KOPT-K1 (cell line): ENCODE data around the gene PRKN.

Source experiments
- H3K27ac ChIP-seq: fragments of 200-600 bp; sonication (generic); 2 replicates; pipeline ENCODE4 v1.5.1; 2016; ENCODE audit warnings: antibody characterized with exemption, mild to moderate bottlenecking, low read depth, low read length; ENCODE audit not compliant: poor library complexity, severe bottlenecking
- H3K36me3 ChIP-seq: fragments of 200-600 bp; sonication (generic); 2 replicates; pipeline ENCODE4 v1.5.1; 2017; ENCODE audit warnings: antibody characterized with exemption, mild to moderate bottlenecking, low read length, moderate library complexity; ENCODE audit not compliant: insufficient read depth
- H3K9me3 ChIP-seq: fragments of 200-600 bp; sonication (generic); 2 replicates; pipeline ENCODE4 v1.5.1; 2017; ENCODE audit warnings: antibody characterized with exemption, low read length, mild to moderate bottlenecking; ENCODE audit not compliant: insufficient read depth, poor library complexity, severe bottlenecking

PRKN gene

DNA sequence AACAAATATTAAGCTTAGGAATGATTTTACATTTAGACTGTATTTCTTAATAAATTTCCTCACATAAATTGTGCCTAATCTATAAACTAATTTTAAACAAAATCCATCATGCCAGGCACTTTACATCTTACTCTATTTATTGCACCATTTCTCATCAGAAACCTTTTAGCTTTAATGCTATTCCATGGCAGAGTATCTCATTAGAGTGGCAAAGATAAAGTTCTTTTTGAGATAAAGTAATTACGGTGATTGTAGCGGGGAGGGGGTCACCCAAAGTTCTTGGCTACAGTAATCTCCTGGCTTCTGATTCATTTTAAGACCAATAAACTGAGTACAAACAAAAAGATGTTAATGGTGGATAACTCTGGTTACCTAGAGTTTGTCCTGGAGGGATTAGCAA lies 532.1 kb downstream of the PRKN start:
- Histone ChIP-seq H3K27ac (no peak overlapping the region), H3K36me3 (no peaks in the 10 kb centered on the region), H3K9me3 (no peaks in the 10 kb centered on the region)

- no peaks in the 10 kb centered on the region for H3K36me3 ChIP-seq
- no peak overlapping the region for H3K27ac ChIP-seq
- H3K9me3 ChIP-seq: no peaks in the 10 kb centered on the region
Observed at GRCh38 chr6:162190981-162191380, 536.6 kb downstream of the PRKN start.

DNA sequence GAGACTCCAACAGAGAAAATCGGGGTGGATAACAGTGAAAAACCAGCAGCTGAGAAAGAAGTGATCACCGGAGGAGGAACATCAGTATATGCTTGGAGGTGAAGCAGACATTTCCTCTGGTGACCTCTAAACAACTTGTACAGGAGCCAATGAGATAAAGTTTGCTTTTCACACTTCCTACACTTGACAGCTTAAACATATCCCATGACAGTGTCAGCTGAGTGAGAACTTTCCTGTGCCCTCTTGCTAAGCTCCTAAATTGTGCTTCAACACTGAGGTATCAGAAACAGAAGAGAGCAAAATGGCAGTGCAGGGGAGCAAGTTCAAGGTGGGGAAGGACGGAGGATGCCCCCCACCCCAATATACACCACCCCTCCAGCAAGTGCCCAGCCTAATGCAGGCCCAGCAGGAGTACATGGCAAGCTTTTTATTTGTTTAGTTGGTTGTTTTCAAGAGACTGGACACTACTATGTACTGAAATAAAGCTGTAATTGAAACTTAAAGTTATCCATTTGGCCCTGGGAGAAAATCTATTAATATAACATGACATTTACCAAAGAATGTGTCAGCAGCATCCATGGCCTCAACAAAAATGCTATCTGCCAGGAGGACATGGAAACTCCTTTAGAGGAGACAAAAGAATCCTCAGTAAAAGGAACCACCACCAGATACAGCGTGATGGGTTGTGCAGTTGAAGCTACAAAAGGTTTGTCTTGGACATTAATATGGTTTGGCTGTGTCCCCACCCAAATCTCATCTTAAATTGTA lies 540.2 kb downstream of the PRKN start:
- H3K36me3 ChIP-seq: no peaks in the 10 kb centered on the region
- no peak overlapping the region for H3K27ac ChIP-seq
- H3K9me3 ChIP-seq: no peaks in the 10 kb centered on the region

DNA sequence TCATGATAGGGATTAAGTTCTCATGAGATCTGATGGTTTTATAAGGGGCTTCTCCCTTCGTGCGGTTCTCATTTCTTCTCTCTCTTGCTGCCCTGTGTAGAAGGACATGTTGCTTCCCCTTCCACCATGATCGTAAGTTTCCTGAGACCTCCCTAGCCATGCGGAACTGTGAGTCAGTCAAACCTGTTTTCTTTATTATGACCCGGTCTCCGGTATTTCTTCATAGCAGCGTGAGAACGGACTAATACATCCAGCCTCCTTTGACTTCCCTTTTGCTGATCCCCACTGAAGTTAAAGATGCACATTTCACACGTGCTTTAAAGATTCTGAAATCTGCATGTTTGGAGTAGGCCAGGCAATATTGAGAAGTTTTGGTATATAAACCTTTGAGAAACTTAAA lies 543.1 kb downstream of the PRKN start:
- no peaks in the 10 kb centered on the region for H3K9me3 ChIP-seq

GRCh38 chr6:162181741-162182401 lies 545.7 kb downstream of the PRKN start:
- H3K36me3 ChIP-seq: no peaks in the 10 kb centered on the region
- H3K9me3 ChIP-seq: no peaks in the 10 kb centered on the region
- H3K27ac ChIP-seq: no peak overlapping the region

More for the DNA sequence above, 543.1 kb downstream of the PRKN start:
- H3K27ac ChIP-seq: no peak overlapping the region
- no peaks in the 10 kb centered on the region for H3K36me3 ChIP-seq

GRCh38 chr6:162181111-162181510 lies 546.5 kb downstream of the PRKN start:
- no peaks in the 10 kb centered on the region for H3K36me3 ChIP-seq
- no peak overlapping the region for H3K27ac ChIP-seq
- no peaks in the 10 kb centered on the region for H3K9me3 ChIP-seq

DNA sequence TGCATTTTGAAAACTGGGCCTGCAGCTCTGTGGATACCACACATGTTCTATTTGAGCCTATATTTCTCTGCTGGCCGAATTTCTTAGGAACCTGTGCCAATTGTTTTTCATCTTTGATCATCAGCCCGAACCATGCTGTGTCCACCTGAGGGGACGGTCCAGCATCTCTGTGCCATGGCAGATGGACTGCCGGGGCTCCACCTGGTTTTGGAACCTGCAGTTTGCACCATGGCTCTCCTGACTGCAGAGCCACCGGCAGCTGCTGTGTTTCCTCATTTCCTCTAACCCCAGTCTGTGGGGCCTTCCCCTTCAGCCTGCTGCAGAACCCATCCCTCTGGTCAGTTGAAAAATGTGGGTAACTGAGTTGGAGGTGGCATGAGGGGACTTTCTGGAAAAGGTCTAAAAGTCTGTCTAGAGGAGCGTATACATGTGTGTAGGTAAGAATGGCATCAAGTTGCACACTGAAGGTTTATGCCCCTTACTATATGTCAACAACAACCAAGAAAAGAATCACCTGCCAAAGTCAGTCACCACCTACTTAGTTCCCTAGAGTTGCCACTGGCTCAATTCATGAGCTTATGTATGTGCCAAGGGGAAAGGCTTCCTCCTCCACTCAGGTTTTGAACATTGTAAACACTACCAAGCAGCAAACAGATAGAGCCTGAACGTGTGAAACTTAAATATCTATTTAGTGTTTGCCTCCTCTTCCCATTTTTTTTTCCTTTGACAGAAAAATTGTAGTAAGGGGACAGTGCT lies 548.2 kb downstream of the PRKN start:
- Histone ChIP-seq H3K27ac (no peak overlapping the region), H3K36me3 (no peaks in the 10 kb centered on the region), H3K9me3 (no peaks in the 10 kb centered on the region)

DNA sequence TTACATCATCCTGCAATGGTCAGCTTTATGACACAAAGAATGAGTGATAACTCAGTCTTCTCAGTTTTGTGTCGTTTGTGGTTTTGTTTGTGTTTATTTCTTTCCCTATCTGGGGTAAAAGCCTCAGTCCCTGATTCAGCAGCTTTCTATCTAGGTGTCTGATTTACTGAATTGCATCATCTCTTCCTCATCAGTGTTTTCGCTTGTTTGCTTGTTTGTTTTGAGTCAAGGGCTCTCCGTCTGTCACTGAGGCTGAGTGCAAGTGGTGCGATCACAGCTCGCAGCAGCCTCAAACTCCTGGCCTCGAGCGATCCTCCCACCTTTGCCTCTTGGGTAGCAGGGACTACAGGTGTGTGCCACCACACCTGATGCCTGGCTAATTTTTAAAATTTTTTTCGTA lies 548.9 kb downstream of the PRKN start:
- Histone ChIP-seq H3K36me3 (no peaks in the 10 kb centered on the region), H3K27ac (no peak overlapping the region), H3K9me3 (no peaks in the 10 kb centered on the region)

- H3K9me3 ChIP-seq: no peaks in the 10 kb centered on the region
- no peak overlapping the region for H3K27ac ChIP-seq
- H3K36me3 ChIP-seq: no peaks in the 10 kb centered on the region
Observed at GRCh38 chr6:162178266-162178665, 549.3 kb downstream of the PRKN start.

DNA sequence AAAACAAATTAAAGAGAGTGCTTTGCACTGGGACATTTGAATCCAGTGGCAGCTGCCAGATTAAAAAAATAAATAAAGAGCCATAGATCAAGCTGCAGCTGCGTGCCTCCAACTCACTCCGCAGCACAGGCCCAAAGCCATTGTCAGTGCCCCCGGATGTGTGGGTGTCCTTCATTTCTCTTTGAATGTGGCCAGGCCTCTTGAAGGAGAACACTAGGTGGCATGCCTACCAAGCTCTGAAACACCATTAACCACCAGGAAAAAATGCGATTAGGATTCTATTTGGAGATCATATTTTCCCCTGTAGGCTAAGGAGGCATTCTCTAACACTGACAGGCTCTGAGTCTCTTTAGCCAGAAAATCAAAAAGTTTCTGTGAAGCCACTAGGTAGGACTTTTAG lies 549.8 kb downstream of the PRKN start:
- Histone ChIP-seq H3K9me3 (no peaks in the 10 kb centered on the region), H3K27ac (no peak overlapping the region), H3K36me3 (no peaks in the 10 kb centered on the region)

GRCh38 chr6:162173466-162173865 lies 554.1 kb downstream of the PRKN start:
- Histone ChIP-seq H3K27ac (no peak overlapping the region), H3K9me3 (no peaks in the 10 kb centered on the region), H3K36me3 (no peaks in the 10 kb centered on the region)

GRCh38 chr6:162165479-162165878 lies 562.1 kb downstream of the PRKN start:
- no peaks in the 10 kb centered on the region for H3K36me3 ChIP-seq
- H3K27ac ChIP-seq: no peak overlapping the region
- H3K9me3 ChIP-seq: no peaks in the 10 kb centered on the region

GRCh38 chr6:162157167-162157870 lies 570.2 kb downstream of the PRKN start:
- no peak overlapping the region for H3K27ac ChIP-seq
- H3K9me3 ChIP-seq: no peaks in the 10 kb centered on the region
- no peaks in the 10 kb centered on the region for H3K36me3 ChIP-seq

GRCh38 chr6:162156146-162156545 lies 571.4 kb downstream of the PRKN start:
- H3K27ac ChIP-seq: no peak overlapping the region
- no peaks in the 10 kb centered on the region for H3K36me3 ChIP-seq
- no peaks in the 10 kb centered on the region for H3K9me3 ChIP-seq

DNA sequence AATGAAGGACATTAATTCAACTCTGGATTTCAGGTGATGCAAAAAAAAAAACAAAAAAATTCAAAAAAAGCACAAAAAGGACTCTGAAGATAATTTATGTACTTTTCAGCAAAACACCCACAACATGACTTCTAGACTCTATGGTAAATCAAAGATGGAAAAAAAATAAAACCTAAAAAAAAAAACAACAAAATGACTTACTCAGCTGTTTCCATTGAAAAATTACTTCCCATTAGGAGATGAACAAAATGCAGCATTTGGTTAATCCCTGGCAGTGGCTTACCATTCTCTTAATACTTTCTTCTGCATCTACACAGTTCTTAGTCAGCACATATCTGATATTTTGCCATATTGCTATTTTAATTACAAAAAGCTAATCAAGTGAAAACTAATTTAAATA lies 572.6 kb downstream of the PRKN start:
- no peaks in the 10 kb centered on the region for H3K9me3 ChIP-seq
- no peak overlapping the region for H3K27ac ChIP-seq
- H3K36me3 ChIP-seq: no peaks in the 10 kb centered on the region
